Measurements from ENCODE around the gene CDCA3.
A peak's percentile ranks its signal among the peaks of the same experiment; 100 is the strongest.

The CDCA3 gene

DNA sequence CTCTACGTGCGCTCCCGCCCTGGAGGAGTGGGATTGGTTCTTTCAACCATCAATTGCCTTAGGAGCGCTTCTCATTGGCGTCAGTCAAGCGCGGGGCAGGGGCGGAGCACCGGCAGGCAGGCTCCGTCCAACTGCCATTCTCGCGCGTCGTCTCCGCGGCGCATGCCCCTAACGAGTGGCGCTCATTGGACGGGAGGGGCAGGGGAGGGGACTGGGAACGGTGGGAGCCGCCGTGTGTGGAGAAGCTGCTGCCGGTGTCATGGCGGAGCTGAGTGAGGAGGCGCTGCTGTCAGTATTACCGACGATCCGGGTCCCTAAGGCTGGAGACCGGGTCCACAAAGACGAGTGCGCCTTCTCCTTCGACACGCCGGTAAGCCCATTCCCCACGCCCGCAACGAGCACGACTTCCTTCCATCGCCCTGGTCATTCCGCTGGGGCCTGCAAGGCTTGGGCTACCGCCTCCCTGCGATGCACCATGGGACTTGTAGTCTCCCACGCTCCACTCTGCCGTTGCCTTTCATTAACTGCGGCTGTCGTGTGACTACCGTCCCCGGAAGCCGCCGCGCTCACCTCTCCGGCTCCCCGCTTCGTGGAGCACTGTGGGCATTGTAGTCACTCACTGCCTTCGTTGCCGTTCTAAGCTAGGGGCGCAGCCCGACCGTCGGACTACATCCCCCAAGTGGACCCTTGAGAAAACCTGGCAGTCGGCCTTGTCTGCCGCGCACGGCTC is 1.0 kb upstream of the CDCA3 start, which contains the start of gene USP5:
TSS of gene USP5 (plus strand) at position 230 of the 730 bp plus-strand sequence. CDS start at position 260, 30 bp downstream.
- H3K79me2 ChIP-seq = peaks cover 23% of the 10 kb centered on the region
- peaks cover 17% of the 10 kb centered on the region for H3K4me1 ChIP-seq
- peak within 1 kb of the TSS; percentile 99 for H3K4me2 ChIP-seq (ENCODE audit: low read length)
- peak within 1 kb of the TSS; percentile 98 for H3K27ac ChIP-seq
- H3K36me3 ChIP-seq (ENCODE audit: control insufficient read depth, insufficient read depth, low read length) = no peaks in the 10 kb centered on the region
- H2AFZ ChIP-seq = peak within 1 kb of the TSS; percentile 99
- no peaks in the 10 kb centered on the region for H3K27me3 ChIP-seq (ENCODE audit: control insufficient read depth, insufficient read depth, low read length)
- no peaks in the 10 kb centered on the region for H3K9me3 ChIP-seq (ENCODE audit: control insufficient read depth, low read length)
- H3K9ac ChIP-seq = peak within 1 kb of the TSS; percentile 13
- H3K4me3 ChIP-seq (ENCODE audit: low read depth, low read length) = peak within 1 kb of the TSS; percentile 96
- TF ChIP-seq, protein P1, sequence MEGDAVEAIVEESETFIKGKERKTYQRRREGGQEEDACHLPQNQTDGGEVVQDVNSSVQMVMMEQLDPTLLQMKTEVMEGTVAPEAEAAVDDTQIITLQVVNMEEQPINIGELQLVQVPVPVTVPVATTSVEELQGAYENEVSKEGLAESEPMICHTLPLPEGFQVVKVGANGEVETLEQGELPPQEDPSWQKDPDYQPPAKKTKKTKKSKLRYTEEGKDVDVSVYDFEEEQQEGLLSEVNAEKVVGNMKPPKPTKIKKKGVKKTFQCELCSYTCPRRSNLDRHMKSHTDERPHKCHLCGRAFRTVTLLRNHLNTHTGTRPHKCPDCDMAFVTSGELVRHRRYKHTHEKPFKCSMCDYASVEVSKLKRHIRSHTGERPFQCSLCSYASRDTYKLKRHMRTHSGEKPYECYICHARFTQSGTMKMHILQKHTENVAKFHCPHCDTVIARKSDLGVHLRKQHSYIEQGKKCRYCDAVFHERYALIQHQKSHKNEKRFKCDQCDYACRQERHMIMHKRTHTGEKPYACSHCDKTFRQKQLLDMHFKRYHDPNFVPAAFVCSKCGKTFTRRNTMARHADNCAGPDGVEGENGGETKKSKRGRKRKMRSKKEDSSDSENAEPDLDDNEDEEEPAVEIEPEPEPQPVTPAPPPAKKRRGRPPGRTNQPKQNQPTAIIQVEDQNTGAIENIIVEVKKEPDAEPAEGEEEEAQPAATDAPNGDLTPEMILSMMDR (IDR thresholded peaks at IDR 0.05) = peak; percentile 16

- Histone ChIP-seq H3K9me3 (ENCODE audit: control insufficient read depth, low read length) (no peaks in the 10 kb centered on the region), H3K4me3 (ENCODE audit: low read depth, low read length) (peak overlapping the region; percentile 96), H3K27ac (peak overlapping the region; percentile 98), H2AFZ (peak overlapping the region; percentile 99), H3K9ac (no peak overlapping the region), H3K36me3 (ENCODE audit: control insufficient read depth, insufficient read depth, low read length) (no peaks in the 10 kb centered on the region), H3K27me3 (ENCODE audit: control insufficient read depth, insufficient read depth, low read length) (no peaks in the 10 kb centered on the region), H3K4me2 (ENCODE audit: low read length) (peak overlapping the region; percentile 99), H3K4me1 (peaks cover 17% of the 10 kb centered on the region), H3K79me2 (peaks cover 23% of the 10 kb centered on the region)
- TF ChIP-seq, protein P1 (IDR thresholded peaks at IDR 0.05) = no peak
Measured at GRCh38 chr12:6850796-6851152, 312 bp downstream of the CDCA3 start.

DNA sequence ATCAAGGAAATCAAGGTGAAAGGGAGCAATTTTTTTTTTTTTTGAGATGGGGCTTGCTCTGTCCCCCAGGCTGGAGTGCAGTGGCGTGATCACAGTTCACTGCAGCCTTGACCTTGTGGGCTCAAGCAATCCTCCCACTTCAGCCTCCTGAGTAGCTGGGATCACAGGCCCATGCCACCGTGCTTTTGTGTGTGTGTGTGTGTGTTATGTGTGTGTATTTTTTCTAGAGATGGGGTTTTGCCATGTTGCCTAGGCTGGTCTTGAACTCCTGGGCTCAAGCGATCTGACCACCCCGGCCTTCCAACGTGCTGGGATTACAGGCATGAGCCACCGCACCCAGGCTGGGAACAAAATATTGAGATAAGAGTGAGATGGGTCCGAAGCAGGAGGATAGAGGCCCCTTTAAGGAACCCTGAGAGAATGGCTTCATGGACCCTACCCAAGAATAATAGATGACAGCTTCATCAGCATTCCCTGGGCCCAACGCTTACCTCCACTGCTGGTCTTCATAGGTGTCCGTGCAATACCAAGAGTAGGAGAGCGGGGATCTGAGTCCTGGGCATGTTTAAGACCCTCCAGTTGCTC is 1.0 kb downstream of the CDCA3 start:
- Histone ChIP-seq H3K9ac (no peak overlapping the region), H3K9me3 (ENCODE audit: control insufficient read depth, low read length) (no peaks in the 10 kb centered on the region), H3K36me3 (ENCODE audit: control insufficient read depth, insufficient read depth, low read length) (no peaks in the 10 kb centered on the region), H2AFZ (no peak overlapping the region), H3K4me3 (ENCODE audit: low read depth, low read length) (no peak overlapping the region), H3K27me3 (ENCODE audit: control insufficient read depth, insufficient read depth, low read length) (no peaks in the 10 kb centered on the region), H3K79me2 (peaks cover 16% of the 10 kb centered on the region), H3K4me1 (peaks cover 17% of the 10 kb centered on the region), H3K27ac (no peak overlapping the region), H3K4me2 (ENCODE audit: low read length) (no peak overlapping the region)
- TF ChIP-seq, protein P1 (IDR thresholded peaks at IDR 0.05) = no peak

GRCh38 chr12:6849427-6849826 is 1.7 kb downstream of the CDCA3 start:
- no peak overlapping the region for H3K9ac ChIP-seq
- no peaks in the 10 kb centered on the region for H3K36me3 ChIP-seq (ENCODE audit: control insufficient read depth, insufficient read depth, low read length)
- TF ChIP-seq, protein P1 (IDR thresholded peaks at IDR 0.05) = no peak
- no peaks in the 10 kb centered on the region for H3K27me3 ChIP-seq (ENCODE audit: control insufficient read depth, insufficient read depth, low read length)
- H3K4me1 ChIP-seq = peaks cover 17% of the 10 kb centered on the region
- H3K4me2 ChIP-seq (ENCODE audit: low read length) = no peak overlapping the region
- H3K9me3 ChIP-seq (ENCODE audit: control insufficient read depth, low read length) = no peaks in the 10 kb centered on the region
- no peak overlapping the region for H2AFZ ChIP-seq
- H3K79me2 ChIP-seq = peaks cover 11% of the 10 kb centered on the region
- no peak overlapping the region for H3K27ac ChIP-seq
- no peak overlapping the region for H3K4me3 ChIP-seq (ENCODE audit: low read depth, low read length)
